UCSD-AML1 (cell line): Measurements from ENCODE around the gene WDR54.

Experiments used
- DNase-seq: peaks from one replicate; lab custom pipeline; 2025; ENCODE audit not compliant: unreplicated experiment; lab: John Stamatoyannopoulos, UW

The WDR54 gene

GRCh38 chr2:74474899-74475298 is 53.4 kb downstream of the WDR54 start:
- no peak for DNase-seq
